ENCODE results near the gene PILRB.
"Not testable (repeated sequence)": the region's sequence is repeated elsewhere in the genome, so short reads cannot be mapped to it uniquely, and the experiment has no call there.

PILRB gene

DNA sequence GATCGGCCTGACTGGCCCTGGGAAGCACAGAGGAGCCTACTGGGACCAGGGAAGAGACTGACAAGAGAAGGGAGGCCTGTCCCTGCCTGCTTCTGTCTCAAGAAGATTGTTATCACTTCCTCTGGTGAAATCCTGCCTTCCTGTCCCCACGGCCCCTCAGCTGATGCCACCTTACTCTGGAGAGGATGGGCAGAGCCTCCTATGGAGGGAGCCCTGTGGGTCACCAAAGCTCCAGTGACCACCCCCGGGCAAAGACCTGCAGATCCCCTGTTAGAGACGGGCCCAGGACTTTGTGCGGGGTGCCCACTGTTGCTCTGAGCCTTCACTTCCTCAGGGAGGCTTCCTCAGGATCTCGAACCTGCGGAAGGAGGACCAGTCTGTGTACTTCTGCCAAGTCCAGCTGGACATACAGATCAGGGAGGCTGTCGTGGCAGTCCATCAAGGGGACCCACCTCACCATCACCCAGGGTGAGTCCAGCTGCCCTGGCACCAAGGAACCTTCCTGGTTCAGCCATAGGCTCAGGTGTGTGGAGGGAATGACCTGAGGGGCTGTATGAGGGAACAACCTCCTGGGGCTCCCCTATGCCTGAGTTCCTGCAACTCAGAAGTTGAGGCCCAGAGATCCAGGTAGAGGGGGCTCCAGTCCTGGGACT is 1.4 kb upstream of the PILRB start:
- DNase-seq (ENCODE audit: low spot score) = no peak

DNA sequence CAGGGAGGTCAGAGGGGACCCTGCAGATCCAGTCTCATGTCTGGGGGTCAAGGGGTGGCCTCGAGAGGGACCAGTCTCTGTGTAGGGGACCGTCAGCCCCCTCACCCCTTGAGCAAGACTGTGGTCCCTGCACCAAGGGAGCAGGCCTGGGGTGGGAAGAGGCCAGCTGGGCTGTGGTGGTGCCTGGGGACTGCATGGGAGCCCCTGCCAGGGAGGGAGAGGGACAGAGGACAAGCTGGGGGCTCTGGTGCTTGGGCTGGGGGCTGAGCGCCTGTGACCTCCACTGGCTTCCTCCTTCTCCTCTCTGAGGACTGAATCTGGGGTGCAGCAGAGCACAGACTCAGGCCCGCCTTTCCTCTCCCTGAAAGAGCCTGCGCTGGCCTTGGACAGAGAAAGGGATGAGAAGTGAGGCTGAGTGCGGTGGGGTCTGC is 771 bp upstream of the PILRB start:
- no peak for DNase-seq (ENCODE audit: low spot score)

DNA sequence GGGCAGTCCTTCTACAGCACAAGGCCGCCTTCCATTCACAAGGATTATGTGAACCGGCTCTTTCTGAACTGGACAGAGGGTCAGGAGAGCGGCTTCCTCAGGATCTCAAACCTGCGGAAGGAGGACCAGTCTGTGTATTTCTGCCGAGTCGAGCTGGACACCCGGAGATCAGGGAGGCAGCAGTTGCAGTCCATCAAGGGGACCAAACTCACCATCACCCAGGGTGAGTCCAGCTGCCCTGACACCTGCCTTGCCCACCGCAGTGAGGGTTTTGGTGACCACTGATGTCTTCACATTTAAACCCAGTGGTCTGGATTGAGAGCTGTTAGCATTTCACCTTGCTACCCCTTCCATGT is 918 bp downstream of the PILRB start:
- no peak for DNase-seq (ENCODE audit: low spot score)

DNA sequence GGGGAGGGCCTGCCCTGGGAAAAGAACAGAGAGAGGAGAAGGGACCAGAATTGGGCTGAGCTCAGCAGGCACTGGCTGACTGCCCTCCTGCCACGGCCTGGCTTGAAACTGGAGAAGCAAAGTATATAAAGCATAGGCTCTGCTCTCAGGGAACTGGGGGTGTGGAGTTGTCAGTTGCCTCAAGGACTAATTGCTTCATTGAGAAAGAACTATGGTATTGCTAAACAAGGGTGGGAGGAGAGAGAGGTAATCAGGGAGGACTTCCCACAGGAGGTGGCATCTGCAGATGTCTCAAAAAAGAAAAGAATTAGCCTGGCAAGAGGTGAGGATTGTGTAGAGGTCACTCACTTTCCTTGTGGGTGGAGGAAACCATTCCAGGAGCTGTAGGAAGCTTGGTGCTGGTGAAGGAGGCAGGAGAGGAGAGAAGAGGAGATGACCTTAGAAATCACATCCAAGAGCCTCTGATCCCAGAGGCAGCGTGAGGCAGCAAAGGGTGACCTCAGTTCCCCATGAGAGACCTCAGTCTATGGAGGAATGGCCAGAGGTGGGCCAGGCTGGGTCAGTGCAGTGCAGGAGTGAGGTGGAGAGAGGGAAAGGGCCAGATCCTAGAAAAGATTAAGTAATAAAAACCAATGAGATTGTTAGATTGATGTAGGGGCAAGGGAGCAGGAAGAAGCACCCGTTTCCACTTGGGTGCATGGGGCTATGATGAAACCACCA is 2.4 kb downstream of the PILRB start:
- DNase-seq (ENCODE audit: low spot score) = no peak

DNA sequence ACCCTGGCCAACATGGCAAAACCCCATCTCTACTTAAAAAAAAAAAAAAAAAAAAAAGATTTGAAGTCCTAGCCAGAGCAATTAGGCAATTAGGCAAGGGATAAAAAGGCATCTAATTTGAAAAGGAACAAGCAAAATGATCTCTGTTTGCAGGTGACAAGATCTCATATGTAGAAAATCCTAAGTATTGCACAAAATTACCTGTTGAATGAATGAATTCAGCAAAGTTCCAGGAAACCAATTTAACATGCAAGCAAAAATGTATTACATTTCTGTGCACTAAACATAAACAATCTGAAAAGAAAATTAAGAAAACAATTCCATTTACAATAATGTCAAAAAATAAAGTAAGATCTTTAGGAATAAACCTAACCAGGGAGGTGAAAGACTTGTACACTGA is 5.2 kb downstream of the PILRB start:
- DNase-seq (ENCODE audit: low spot score) = no peak

DNA sequence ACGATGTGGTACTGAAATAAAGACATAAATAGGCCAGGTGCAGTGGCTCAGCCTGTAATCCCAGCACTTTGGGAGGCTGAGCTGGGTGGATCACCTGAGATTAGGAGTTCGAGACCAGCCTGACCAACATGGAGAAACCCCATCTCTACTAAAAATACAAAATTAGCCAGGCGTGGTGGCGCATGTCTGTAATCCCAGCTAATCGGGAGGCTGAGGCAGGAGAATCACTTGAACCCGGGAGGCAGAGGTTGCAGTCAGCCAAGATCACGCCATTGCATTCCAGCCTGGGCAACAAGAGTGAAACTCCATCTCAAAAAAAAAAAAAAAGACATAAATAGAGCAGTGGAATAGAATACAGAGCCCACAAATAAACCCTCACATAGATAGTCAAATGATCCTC is 5.9 kb downstream of the PILRB start:
- DNase-seq (ENCODE audit: low spot score) = not testable (repeated sequence)

DNA sequence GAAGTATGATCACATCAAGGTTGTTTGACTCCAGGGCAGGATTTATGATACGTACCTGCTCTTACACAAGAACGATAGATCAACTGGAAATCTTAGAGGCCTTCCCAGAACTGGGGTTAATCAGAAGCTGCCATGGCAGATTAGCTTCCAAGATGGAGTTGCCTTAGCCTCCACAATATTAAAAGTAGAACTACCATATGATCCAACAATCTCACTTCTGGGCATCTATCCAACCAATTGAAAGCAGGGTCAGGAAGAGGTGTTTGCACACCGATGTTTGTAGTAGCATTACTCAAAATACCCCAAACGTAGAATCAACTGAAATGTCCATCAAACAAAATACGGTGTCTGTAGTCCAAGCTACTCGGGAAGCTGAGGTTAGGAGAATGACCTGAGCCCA is 6.6 kb downstream of the PILRB start:
- DNase-seq (ENCODE audit: low spot score) = no peak

DNA sequence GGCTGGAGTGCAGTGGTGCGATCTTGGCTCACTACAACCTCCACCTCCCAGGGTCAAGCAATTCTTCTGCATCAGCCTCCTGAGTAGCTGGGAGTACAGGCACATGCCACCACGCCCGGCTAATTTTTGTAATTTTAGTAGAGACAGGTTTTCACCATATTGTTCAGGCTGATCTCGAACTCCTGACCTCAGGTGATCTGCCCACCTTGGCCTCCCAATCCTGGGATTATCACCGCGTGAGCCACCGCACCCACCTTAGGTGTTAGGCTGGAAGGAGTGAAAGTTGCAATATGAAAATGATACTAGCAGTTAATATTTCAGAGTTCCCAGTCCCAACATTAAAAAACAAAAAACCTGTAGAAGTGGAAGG is 8.1 kb downstream of the PILRB start:
- not testable (repeated sequence) for DNase-seq (ENCODE audit: low spot score)

DNA sequence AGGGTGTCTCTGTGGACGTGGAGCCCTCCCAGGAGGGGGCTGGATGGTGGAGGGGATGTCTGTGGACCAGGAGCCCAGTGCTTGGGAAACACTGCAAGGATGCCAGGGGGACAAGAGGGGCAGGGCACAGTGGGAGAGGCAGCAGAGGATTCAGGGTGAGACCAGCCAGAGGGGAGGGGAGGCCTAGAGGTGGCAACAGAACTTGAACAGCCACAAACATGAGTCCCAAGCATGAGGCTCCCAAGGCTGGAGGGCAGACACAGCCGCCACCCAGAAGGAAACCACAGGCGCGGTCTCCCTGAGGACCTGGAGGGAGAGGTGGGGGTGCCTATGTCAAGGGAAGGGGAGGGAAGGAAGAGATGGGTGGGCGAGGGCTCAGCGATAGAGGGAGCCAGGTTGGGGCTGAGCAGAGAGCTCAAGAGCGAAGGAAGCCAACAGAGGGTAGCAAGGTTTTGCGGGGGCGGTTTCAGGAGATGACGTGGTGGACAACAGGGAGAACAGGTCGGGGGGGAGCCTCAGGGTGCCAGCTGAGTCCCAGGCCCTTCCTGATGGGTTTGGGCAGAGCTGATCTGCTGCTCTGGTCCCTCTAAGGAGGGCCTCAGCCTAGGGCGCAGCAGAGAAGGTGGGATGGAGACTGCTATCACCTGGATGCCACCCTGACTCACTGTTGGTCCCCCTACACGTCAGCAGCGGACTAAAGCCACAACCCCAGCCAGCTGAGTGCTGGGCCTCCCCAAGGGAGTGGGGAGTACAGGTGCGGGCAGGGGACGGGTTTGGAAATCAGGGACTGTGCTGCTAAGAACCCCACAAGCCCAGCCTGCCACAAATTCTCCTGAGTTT is 8.7 kb downstream of the PILRB start:
- no peak for DNase-seq (ENCODE audit: low spot score)

DNA sequence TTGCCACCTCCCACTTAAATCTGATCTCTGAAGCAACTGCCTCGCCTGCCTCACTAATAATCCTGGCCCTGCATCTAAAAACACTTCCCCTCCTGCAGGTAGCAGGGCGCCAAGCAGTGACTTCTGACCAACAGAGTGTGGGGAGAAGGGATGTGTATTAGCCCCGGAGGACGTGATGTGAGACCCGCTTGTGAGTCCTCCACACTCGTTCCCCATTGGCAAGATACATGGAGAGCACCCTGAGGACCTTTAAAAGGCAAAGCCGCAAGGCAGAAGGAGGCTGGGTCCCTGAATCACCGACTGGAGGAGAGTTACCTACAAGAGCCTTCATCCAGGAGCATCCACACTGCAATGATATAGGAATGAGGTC is 9.3 kb downstream of the PILRB start:
- DNase-seq (ENCODE audit: low spot score) = no peak

DNA sequence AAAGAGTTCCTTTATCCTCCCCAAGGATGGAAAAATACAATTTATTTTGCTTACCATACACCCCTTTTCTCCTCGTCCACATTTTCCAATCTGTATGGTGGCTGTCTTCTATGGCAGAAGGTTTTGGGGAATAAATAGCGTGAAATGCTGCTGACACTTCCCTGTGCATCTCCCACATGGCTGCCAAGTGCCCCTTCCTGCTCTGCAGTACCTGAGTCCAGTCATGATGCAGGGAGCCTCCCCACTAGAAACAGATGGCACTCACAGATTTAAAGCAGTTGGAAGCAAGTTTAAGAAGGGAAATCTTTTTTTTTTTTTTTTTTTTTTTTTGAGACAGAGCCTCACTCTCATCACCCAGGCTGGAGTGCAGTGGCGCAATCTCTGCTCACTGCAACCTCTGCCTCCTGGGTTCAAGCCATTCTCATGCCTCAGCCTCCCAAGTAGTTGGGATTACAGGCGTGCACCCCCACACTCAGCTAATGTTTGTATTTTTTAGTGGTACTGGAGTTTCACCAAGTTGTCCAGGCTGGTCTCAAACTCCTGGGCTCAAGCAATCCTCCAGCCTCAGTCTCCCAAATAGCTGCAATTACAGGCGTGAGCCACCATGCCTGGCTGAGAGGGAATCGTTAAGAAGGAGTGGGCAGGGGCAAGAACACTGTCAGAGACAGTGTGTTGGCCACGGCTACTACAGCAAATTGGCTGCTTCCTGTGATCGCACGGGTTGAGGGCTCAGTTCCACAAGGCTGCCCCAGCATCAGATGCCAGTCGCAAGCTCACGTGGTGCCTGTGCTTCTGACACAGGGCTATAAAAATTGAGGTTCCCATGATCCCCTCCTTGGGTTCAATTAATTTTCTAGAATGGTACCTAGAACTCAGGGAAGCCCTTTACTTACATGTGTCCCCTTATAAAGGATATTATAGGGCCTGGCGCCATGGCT is 10.0 kb downstream of the PILRB start:
- DNase-seq (ENCODE audit: low spot score) = no peak

DNA sequence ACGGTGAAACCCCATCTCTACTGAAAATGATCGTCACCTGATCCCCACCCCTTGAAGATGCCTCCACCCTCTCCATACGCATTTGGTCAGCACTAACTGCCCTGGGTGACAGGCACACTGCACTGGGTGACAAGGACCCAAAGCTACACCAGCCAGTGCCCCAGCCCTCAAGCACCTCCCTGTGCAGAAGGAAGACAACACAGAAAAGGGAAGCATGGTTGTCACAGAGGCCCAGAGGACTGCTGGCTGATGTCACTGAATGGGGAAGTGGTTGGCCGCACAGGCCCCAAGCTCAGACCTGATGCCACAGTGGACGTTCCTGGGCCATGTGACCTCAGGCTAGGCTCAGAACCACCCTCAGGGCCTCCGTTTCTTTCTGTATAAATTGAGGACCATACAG is 11.2 kb downstream of the PILRB start:
- DNase-seq (ENCODE audit: low spot score) = no peak

DNA sequence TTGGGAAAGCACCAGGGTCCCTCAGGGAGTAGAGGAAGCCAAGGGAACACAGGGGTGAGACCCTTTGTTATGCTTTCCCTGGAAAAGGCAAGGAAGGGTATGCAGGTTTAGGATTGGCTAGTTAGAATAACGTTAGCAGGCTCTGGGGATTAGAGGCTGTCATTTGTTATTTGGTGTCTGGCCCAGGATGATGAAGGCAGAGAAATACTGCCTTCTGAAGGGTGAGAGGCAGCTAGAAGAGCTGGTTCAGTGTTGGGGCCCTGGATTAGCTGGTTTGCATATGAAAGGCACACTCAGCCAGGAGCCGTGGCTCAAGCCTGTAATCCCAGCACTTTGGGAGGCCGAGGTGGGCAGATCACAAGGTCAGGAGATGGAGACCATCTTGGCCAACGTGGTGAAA is 12.4 kb downstream of the PILRB start:
- no peak for DNase-seq (ENCODE audit: low spot score)

DNA sequence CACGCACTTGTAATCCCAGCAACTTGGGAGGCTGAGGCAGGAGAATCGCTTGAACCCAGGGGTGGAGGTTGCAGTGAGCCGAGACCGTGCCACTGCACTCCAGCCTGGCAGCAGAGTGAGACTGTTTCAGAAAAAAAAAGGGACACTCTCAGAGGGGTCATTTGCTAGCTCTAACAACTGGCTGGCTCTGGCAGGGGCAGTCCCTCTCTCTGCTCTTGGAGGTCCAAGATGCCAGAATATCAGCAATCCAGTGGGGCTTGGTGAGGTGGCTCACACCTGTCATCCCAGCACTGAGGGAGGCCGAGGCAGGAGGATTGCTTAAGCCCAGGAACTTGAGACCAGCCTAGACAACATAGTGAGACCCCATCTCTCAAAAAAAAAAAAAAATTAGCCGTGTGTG is 12.8 kb downstream of the PILRB start:
- no peak for DNase-seq (ENCODE audit: low spot score)

DNA sequence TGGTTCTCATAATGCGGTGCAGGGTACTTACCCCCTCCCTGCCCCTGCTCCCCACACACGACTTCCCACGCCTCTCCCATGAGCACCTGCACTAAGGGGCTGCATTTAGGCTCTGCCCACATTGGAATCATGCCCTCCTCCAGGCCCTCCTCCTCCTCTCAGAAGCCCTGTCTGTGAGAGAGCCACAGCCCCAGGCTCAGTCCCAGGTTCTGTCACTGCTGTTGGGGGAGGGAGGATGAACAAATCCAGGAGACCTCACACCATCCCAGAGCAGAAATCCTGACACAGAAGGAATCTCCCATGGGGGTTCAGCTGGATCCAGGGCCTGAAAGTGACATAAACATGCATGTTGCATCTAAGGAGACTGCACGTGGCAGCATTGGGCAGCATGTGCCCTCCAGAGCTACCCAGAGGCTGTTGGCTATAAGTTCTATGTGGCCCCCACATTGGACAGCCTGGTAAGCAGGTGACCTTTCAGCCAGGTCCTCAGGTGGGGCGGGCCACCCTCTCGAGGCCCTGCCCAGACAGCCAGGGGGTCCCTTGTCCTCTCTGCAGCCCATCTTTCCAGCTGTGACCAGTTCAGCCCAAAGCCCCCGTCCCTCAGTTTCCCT is 13.7 kb downstream of the PILRB start:
- no peak for DNase-seq (ENCODE audit: low spot score)

DNA sequence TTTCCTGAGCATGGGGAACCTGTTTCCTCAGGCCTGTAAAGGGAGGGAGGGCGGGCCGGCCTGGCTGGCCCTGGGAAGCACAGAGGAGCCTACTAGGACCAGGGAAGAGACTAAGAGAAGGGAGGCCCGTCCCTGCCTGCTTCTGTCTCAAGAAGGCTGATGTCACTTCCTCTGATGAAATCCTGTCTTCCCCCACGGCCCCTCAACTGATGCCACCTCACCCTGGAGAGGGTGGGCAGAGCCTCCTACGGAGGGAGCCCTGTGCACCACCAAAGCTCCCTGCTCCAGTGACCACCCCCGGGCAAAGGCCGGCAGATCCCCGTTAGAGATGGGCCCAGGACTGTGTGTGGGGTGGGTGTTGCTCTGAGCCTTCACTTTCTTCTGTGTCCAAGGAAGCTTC is 14.3 kb downstream of the PILRB start:
- no peak for DNase-seq (ENCODE audit: low spot score)

DNA sequence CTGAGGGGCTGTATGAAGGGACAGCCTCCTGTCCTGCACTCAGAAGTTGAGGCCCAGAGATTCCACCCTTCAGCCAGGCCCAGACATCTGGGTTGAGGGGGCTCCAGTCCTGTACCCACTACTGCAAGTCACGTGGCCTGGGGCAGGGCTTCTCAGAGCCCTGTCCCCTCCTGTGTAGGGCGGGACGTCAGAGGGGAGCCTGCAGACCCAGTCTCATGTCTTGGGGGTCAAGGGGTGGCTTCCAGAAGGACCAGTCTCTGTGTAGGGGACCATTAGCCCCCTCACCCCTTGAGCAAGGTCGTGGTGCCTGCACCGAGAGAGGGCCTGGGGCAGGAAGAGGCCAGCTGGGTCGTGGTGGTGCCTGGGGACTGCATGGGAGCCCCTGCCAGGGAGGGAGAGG is 14.8 kb downstream of the PILRB start:
- DNase-seq (ENCODE audit: low spot score) = no peak

DNA sequence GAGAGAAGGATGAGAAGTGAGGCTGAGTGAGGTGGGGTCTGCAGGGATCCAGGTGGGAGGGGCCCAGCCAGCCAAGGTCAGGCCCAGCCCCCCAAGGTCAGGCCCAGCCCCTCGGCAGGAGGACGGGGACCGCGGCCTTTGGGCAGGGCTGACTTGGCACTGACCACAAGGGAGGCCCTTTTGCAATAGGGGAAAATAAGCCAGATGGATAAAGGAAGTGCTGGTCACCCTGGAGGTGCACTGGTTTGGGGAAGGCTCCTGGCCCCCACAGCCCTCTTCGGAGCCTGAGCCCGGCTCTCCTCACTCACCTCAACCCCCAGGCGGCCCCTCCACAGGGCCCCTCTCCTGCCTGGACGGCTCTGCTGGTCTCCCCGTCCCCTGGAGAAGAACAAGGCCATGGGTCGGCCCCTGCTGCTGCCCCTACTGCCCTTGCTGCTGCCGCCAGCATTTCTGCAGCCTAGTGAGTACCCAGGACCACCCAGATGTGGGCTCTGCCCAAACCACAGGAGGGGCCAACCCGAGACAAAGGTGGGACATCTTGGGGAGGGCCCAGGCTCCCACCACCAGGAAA is 15.4 kb downstream of the PILRB start, which contains the start of gene PILRA:
Gene PILRA, plus strand, starts transcription at position 227 of the 571 bp plus-strand sequence. Its CDS starts 170 bp downstream, at position 397.
- no peak for DNase-seq (ENCODE audit: low spot score)

DNA sequence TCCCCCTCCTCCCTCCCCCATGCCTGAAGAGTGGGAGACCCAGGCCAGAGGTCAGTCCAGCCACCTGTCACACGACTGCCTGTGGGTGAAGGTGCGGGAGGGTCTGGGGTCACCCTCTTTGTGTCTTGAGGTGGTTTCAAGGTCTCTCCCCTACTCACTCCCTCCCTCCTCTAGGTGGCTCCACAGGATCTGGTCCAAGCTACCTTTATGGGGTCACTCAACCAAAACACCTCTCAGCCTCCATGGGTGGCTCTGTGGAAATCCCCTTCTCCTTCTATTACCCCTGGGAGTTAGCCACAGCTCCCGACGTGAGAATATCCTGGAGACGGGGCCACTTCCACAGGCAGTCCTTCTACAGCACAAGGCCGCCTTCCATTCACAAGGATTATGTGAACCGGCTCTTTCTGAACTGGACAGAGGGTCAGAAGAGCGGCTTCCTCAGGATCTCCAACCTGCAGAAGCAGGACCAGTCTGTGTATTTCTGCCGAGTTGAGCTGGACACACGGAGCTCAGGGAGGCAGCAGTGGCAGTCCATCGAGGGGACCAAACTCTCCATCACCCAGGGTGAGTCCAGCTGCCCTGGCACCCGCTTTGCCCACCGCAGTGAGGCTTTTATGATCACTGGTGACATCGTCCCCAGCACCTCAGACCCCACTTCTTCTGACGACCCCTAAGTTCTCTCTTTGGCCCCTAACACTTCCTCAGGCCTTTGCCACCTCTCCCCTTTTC is 16.1 kb downstream of the PILRB start:
- not testable (repeated sequence) for DNase-seq (ENCODE audit: low spot score)

DNA sequence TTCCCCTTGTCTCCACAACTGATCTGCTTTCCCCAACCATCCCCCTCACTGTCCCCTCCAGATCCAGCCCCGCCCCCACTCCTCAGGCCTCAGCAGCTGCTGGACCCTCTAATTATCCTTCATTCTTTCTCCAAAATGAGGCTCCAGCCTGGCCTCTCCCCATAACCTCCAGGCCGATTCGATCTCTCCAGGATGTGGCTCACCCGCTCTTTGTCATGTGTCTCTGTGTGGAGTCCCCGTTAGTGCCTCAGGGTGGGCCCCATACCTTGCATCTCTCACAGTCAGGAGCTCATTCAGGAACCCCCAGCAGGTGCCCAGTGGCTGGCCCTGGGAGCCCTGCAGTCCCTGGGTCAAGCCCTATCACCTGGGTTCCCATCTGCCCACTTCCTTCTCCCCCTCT is 16.7 kb downstream of the PILRB start:
- no peak for DNase-seq (ENCODE audit: low spot score)

DNA sequence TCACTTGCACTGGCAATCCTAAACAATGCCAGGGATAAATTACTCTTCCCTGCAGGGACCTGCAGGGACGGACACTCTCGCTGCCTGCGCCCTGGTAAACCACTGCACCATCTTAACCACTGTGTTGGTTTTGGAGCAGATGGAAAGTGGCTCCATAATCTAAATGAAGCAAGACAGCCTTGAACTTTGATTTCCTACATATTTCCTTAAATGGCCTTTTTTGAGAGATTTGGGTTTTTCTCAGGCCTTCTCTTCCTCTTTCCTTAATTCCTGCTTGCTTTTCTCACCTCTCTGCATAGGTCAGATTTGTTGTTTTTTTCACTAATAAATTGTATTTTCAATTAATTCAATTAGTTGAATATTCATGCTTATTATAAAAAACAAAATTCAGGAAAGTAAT is 18.1 kb downstream of the PILRB start:
- no peak for DNase-seq (ENCODE audit: low spot score)
